ENCODE data around the gene CDK5.
A peak's percentile ranks its signal among the peaks of the same experiment; 100 is the strongest.
"Not testable (repeated sequence)": the region's sequence is repeated elsewhere in the genome, so short reads cannot be mapped to it uniquely, and the experiment has no call there.

The CDK5 gene

DNA sequence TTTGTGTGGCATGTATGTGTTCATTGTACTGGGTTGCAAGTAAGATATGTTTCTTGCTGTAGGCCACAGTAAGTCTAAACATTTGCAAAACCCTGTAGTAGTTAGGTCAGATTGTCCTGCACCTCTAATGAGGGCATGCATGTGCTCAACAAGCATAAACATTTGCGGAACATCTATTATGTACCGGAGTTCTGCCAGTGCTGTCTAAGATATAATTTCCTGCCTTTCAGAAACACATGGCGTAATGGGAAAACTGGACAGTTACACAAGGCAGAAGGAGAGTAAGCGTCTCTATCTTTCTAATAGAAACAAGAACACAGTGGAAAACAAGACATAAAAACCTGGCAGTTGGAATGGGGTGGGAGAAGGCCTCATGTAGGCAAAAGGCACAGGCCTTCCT lies 26.7 kb downstream of the CDK5 start:
- DNase-seq: no peak

DNA sequence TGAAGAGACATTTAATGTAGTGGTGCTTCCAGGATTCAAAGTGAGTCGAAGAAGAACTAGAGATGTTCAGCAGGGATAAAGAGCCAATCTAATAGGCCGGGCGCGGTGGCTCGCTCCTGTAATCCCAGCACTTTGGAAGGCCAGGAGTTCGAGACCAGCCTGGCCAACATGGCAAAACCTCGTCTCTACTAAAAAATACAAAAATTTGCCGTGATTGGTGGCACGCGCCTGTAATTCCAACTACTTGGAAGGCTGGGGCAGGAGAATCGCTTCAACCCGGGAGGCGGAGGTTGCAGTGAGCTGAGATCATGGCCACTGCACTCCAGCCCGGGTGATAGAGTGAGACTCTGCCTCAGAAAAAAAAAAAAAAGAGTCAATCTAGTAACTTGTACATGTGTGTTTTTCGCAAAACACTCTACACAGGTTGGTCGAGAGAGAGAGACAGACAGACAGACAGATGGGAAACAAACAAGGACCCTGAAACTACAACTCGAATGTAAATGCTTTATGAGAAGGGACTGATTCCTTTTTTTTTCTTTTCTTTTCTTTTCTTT lies 28.7 kb downstream of the CDK5 start:
- no peak for DNase-seq

DNA sequence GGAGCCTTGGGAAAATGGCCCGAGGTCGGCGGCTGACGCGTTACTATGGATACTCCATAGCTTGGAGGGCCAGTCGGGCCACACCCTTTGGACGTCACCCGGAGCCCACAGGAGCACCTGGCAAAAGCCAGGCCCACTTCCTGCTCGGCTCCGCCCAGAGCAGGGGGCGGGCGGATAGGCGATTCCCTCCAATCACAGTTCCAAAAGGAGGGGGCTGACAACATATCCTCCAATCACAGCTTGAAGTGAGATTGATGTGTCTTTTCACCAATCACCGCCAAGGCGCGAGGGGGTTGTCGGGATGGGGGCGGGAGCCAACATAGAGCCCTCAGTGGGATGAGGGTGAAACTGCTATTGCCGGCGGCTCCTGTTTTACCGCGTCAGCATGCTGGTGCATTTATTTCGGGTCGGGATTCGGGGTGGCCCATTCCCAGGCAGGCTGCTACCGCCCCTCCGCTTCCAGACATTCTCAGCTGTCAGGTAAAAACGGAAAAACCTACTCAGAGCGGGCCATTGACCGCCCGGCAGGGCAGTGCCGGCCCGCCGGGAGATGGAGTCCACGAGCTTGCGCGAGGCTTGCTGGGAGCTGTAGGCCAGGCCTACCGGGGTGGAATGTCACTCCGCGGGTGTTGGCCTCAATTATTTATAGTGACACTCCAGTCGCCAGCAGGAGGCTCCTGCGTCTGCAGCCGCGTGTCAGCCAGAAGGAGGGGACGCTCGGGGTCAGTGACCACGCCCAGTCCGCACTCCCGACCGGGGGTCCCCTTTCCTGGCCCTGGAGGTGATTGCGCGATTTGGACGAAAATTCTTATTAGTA lies 29.4 kb downstream of the CDK5 start, which contains the start of gene ABCB8:
Gene ABCB8 (plus strand): TSS at position 320 of the 817 bp plus-strand sequence. CDS start 66 bp downstream, at position 386.
- DNase-seq: peak; percentile 100

DNA sequence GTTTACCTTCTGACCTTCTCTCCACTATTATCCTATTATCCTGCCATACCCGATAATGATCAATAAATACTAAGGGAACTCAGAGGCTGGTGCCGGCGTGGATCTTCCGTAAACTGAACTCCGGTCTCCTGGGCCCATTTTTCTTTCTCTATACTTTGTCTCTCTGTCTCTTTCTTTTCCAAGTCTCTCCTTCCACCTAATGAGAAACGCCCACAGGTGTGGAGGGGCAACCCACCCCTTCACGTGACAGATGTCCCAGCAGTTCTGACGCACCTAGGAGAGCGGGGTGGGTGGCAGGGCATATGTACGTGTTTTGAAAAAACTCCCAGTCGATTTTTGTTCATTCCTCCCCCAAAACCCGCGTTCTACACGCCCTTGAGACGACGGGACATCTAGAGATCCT lies 30.0 kb downstream of the CDK5 start:
- not testable (repeated sequence) for DNase-seq

DNA sequence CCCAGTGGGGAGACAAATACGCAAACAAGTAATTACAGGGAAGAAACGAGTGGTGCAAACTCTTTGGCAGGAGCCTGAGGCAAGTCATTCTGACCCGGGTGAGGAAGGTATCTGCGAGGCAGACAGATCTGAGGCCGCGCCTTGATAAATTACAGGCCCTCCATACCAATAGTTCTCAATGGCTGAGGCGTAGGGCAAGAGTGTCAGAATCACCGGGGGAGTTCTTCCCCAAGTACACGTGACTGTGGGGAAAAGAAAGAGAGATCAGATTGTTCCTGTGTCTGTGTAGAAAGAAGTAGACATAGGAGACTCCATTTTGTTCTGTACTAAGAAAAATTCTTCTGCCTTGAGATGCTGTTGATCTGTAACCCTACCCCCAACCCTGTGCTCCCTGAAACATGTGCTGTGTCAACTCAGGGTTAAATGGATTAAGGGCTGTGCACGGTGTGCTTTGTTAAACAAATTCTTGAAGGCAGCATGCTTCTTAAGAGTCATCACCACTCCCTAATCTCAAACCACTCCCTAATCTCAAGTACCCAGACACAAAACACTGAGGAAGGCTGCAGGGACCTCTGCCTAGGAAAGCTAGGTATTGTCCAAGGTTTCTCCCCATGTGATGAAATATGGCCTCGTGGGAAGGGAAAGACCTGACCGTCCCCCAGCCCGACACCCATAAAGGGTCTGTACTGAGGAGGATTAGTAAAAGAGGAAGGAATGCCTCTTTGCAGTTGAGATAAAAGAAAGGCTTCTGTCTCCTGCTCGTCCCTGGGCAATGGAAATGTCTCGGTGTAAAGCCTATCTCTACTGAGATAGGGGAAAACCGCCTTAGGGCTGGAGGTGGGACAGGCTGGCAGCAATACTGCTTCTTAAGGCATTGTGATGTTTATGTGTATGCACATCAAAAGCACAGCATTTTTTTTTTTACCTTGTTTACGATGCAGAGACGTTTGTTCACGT lies 30.6 kb downstream of the CDK5 start:
- peak; percentile 43 for DNase-seq

DNA sequence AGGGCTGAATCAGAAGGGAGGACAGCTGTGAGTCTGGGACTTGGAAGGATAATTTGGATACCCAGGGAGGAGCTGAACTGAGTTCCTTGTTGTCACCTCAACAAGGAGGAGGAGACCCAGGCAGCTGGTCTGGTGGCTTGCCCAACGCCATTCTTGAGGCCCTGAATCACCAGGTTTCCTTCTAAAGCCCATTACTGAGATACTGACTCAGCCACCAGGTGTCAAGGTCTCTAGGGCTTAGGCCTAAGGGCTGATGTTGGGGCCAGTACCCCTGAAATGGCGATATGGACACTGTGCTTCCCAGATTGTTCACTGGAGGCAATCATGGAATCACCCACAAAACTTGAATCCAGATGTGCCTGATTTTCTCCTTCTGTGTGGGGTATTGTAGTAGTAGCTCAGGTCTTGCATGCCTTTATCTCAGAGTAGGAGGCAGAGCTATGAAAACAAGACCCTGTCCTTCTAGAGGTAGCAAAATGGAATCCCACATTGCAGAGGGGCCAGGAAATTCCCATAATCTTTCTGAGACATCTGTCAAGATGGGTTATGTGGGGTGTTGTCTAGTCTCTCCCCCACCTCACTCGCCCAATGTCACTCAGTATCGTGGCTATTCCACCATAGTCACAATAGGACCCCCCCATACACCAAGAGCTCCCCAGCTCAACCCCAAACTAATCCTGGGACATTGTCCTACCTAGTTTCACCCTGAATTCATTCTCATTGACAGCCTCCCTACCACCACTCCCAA lies 31.6 kb downstream of the CDK5 start:
- DNase-seq: no peak

DNA sequence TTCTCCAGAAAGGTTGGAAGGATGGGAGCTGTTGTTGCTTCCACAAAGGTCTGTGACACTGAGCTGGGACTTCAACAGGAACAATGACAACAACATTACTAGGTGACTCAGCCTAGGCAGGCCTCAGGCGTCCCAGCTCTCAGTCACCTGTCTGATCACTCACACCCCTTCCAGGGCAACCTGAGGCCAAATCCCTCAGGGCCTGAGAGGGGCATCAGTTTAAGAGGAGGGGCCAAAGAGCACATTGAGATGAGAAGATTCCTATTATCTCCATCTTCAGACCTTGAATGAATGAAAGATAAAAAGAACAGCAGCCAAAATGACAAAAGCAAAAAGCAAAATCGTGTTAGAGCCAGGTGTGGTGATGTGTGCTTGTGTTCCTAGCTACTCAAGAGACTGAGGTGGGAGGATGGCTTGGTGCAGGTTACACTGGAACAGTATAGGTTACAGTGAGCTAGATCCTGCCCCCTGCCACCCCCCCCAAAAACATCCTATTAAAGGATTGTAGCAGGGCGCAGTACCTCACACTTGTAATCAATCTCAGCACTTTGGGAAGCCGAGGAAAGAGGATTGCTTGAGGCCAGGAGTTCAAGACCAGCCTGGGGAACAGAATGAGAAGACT lies 33.2 kb downstream of the CDK5 start, which contains the start of gene ATG9B:
Gene ATG9B (minus strand): TSS at position 60 of the 622 bp plus-strand sequence. CDS start 71 bp downstream, outside the sequence.
- peak; percentile 28 for DNase-seq

DNA sequence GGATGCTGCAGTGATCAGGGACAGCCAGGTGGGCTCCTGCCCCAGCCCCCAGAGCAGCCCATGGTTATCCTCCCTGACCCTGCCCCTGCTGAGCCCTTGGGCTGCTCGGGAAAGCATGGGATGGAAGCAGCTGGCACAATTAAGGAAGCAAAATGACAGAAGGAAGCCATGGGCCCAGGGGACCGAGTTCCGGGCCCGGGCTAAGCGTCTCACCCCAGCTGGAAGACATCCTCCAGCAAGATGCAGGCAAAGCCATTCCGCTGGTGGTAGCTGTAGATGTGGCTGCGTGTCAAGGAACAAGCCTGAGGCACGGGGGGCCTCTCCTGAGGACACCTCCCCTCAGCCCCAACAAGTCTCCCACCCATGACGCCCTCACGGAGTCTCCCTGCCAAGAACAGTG lies 34.5 kb downstream of the CDK5 start:
- no peak for DNase-seq

DNA sequence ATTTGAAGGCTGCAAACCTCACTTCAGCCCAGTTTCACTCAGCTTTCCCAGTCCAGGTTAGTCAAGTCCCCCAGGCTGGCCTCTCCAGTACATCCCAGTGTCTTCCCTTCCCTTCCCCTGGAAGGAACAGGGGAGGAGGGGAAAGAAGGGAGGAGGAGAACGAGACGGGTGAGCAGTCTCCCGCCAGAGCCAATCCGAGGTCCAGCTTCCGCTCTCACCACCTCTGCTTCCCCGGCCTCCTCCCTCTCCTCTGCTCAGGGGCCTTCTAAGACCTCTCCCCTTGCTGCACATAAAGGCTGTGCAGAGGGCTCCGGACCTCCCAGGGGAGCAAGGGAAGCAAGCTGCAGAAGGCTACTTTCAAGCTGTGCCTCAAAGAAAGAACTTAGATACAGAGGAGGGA lies 37.5 kb downstream of the CDK5 start:
- DNase-seq: peak; percentile 15

DNA sequence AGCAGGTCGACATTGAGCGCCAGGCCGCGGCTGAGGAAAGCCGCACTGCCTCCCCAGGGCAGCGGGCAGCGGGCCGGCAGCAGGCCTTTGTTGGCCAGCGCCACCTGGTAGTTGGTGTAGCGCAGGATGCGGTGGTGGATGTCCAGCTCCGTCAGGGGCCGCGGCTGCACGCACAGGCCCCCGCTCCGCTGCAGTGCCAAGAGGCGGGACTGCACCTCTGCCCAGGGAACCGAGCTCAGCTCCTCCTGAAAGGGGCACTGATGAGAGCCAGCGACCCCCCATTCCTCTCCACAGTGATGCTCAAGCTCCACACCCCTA lies 38.6 kb downstream of the CDK5 start:
- DNase-seq: no peak

DNA sequence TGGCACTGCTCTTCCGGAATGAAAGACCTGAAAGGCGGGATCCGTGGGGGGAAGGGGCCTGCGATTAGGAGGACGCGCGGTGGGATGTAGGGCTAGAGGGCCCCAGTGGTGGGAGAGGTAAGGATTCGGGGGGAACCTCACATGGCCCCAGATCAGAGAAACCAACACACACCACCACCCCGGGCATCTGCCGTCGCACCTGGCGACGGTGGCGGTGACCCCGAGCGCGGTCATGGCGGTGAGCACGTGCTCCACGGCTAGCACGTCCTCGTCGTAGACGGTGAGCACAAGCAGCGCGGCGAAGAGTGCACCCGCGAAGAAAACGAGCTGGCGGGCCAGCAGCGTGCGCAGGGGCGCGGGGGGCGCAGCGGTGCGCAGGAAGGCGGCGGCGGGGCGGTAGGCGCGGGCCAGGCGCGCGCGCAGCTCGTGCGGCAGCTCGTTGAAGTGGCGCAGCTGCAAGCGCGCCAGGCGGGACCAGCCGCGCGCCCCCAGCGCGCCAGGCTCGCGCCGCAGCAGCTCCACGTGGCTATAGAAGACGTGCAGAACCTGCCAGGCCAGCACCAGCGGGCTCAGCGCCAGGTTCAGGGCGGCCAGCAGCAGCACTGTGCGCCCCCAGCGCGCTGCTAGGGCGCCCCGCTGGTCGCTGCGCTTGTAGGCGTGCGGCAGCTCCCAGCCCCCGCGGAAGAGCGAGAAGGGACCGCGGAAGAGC lies 39.1 kb downstream of the CDK5 start:
- peak; percentile 81 for DNase-seq

DNA sequence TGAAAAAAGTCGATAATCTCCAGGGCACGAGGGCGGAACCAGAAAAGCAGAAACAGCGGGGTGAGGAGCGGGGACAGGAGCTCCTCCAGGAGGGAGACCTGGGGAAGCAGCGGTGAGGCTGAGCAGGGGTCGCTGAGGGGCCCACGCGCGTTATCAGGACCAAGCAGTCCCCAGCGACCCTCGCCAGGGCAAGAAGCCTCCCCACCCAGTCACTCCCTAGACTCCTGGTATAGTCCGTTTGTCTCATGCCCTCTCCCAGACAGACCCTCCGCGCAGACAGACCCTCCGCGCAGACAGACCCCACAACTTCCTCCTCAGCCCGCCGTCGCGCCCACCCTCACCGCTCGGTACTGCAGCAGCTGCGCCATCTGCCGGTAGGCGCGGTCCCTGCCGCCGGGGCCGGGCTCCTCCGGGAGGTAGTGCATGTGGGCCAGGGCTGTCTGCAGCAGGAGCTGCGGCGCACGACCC lies 39.7 kb downstream of the CDK5 start:
- peak; percentile 86 for DNase-seq

DNA sequence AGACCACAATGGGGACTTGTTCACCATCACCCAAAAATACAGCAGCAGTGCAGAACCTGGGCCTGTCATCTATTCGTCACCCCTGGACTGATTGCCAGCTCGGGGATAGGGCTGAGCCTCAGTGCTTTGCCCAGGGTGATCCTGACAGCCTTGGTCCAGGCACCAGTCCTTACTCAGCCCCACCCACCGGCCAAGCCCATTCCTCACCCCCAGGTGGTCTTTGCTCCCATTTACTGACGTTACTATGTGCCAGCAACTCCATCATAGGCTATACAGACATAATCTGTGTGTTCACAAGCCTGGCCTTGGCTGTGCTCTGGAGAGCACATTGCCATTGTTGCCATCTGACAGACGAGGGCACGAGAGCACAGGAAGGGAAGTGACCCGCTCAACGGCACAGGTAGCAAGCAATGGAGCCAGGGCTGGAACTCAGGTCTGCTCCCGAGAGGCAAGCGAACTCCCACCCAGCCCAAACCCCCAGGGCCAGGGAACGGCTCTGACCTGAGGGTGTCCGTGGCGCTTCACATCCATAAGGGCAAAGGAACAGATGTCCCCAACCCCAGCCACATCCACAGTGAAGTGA lies 40.2 kb downstream of the CDK5 start:
- DNase-seq: peak; percentile 29

DNA sequence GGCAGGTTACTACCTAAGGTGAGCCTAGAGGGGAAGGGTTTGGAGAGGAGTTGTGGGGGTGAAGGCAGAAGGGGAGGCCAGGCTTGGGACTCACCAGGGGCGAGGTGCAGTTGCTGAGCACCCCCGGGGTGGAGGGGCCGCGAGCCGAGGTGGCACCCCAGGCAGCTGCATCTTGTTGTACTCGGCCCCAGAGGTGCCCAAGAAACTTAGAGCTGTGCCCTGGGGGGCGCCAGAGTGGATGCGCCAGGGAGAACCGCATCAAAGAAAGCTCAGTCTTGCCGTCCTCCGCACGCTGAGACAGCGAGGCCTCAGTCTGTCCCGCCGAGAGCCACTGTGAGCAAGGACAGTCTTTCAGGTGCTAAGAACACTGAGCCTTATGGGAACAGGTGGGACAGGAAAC lies 40.8 kb downstream of the CDK5 start:
- no peak for DNase-seq

DNA sequence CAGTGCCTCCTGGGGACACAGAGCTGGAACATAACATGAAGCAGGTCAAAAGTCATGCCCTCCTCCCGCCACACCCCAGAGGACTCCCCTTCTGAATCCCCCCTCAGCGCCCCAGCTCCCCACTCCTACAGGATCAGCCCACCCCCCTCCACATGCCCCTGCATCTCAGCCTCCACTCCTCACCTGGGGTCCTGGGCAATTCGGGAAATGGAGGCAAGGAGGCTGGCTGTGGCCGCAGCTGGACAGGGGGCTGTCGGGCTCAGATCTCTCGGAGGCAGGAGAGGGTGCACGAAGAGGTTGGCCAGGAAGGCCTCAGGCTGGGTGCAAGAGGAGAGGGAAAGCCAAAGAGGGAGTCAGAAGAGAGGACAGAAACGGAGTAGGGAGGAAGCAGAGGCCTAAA lies 41.2 kb downstream of the CDK5 start:
- DNase-seq: no peak

DNA sequence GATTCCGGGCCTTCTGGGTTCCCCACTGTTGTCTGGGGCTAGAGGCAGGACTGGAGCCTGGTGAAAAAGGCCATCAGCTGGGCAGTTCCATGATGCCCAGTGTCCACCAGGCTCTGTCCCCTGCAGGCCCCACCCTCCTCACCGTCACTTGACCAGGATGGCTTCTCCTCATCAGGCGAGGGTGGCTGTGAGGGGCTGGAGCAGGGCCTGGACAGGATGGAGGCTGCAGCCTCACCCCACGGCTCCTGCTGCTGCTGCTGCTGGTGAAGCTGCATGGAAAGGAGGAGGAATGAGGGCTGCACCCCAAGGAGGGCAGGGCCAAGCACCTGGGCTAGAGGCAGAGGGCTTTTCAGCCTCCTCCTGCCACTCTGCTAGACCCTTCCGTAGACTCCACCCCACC lies 41.7 kb downstream of the CDK5 start:
- DNase-seq: no peak

DNA sequence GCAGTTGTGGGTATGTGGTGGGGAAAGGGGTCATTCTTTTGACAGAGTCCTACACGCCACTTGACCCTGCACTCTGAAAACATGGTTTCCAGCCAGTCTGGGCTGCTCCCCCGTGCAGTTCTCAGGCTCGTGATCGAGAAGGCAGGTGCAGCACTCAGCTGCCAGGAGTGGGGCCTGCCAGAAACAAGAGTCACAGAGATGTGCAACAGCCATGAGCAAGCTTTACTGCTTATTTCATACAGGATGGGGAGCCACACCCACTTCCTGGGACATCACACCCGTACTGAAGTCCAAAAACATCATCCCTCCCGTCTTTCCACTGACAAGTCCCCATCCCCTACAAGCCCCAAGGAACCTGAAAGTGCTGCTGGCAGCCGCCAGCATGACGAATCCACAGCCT lies 42.7 kb downstream of the CDK5 start:
- DNase-seq: no peak

DNA sequence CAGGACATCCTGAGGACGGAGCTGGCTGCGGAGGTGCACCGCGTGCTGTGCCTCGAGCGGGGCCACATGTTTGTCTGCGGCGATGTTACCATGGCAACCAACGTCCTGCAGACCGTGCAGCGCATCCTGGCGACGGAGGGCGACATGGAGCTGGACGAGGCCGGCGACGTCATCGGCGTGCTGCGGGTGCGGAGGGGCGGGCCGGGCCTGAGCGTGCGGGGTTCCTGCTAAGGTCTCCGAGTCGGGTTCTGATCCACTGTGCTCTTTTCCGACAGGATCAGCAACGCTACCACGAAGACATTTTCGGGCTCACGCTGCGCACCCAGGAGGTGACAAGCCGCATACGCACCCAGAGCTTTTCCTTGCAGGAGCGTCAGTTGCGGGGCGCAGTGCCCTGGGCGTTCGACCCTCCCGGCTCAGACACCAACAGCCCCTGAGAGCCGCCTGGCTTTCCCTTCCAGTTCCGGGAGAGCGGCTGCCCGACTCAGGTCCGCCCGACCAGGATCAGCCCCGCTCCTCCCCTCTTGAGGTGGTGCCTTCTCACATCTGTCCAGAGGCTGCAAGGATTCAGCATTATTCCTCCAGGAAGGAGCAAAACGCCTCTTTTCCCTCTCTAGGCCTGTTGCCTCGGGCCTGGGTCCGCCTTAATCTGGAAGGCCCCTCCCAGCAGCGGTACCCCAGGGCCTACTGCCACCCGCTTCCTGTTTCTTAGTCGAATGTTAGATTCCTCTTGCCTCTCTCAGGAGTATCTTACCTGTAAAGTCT lies 43.8 kb downstream of the CDK5 start:
- DNase-seq: no peak

DNA sequence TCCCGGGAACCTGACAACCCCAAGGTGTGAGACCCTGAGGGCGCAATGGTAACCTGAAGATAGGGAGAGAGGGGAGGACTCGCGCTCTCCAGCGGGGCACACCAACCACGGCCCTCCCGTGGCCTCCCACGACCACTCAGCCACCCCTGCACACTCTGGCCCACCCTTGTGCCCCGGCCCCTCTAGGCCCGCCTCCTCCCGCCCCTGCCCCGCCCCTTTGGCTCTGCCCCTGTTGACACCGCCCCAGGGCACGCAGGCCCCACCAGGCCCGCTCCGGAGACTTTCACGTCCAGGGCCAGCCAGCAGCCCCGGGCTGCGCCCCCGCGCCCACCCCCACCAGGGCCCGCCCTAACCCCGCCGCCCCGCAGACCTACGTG lies 44.4 kb downstream of the CDK5 start:
- no peak for DNase-seq

DNA sequence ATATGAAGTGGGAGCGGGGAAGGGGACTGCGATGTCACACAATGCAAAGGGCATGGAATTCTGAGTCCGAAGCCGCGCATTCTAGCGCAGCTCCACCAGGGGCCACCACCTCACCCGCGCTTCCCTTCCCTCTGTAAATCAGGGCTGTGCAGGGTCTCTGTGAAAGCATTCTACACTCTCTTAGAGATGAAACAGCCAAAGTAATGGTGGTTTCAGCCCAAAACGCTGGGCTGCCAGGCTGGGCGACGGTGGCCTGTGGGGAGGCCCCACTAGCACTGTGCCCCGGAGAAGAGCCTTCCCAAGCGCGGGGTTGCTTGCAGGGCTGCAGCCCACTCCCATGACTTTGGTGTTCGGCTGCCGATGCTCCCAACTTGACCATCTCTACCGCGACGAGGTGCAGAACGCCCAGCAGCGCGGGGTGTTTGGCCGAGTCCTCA lies 44.8 kb downstream of the CDK5 start:
- DNase-seq: peak; percentile 30
